ENCODE results near the gene SLC25A12. TPM values are rescaled to one million over a fixed set of nuclear protein-coding genes. Genes with fewer than 3 reads are reported as not detected.
"Not testable (repeated sequence)": the region's sequence is repeated elsewhere in the genome, so short reads cannot be mapped to it uniquely, and the experiment has no call there.

The SLC25A12 gene
- total RNA-seq, 1 donor from 2014 or later = 30.9 TPM

- Mint-ChIP-seq H3K4me1 (no peaks in the 10 kb centered on the region), H3K27ac (no peak overlapping the region), H3K36me3 (ENCODE audit: low read depth) (peaks cover 53% of the 10 kb centered on the region), H3K9me3 (no peaks in the 10 kb centered on the region), H3K4me3 (no peak overlapping the region), H3K27me3 (no peaks in the 10 kb centered on the region)
- DNase-seq = no peak
- intact Hi-C loops (cut with micrococcal nuclease) = no loop called here
Measured at GRCh38 chr2:171787333-171788072, 106.5 kb downstream of the SLC25A12 start.

DNA sequence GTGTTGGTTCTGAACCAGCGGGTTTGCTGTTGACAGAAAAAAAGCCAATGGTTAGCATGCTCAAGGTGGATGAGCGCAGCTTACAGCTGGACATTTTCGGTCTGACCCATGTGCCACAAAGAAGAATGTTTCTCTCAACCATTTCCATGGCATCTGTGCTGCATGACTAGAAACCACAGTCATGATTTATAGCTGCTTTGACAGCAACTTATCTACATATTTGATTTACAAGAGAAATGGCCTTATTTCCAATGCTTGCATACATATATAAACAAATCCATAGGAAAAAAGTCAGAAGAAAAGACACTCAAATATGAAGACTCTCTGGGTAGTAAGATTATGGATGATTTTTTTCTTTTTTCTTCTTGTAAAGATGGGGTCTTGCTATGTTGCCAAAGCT is 108.6 kb downstream of the SLC25A12 start:
- no peak for DNase-seq
- Mint-ChIP-seq H3K9me3 (no peaks in the 10 kb centered on the region), H3K4me1 (no peaks in the 10 kb centered on the region), H3K4me3 (no peak overlapping the region), H3K27me3 (no peaks in the 10 kb centered on the region), H3K27ac (no peak overlapping the region), H3K36me3 (ENCODE audit: low read depth) (peaks cover 51% of the 10 kb centered on the region)
- intact Hi-C loops (cut with micrococcal nuclease) = no loop called here

DNA sequence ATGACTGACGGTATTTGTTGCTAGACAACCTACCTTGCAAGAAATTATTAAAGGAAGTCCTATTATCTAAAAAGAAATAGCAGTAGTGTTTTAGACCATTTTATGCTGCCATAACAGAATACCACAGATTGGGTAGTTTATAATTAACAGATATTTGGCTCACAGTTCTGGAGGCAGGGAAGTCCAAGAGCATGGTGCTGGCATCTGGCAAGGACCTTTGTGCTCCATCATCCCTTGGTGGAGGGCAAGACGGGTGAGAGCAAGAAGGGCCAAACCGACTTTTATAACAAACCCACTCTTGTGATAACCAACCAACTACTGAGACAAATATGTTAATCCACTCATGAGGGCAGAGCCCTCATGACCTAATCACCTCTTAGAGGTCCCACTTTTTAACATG is 115.5 kb downstream of the SLC25A12 start:
- Mint-ChIP-seq H3K27me3 (no peaks in the 10 kb centered on the region), H3K4me1 (no peaks in the 10 kb centered on the region), H3K9me3 (peaks cover 6% of the 10 kb centered on the region), H3K27ac (no peak overlapping the region), H3K4me3 (no peak overlapping the region), H3K36me3 (ENCODE audit: low read depth) (peaks cover 34% of the 10 kb centered on the region)
- intact Hi-C loops (cut with micrococcal nuclease) = no loop called here
- peak; percentile 47 for DNase-seq

DNA sequence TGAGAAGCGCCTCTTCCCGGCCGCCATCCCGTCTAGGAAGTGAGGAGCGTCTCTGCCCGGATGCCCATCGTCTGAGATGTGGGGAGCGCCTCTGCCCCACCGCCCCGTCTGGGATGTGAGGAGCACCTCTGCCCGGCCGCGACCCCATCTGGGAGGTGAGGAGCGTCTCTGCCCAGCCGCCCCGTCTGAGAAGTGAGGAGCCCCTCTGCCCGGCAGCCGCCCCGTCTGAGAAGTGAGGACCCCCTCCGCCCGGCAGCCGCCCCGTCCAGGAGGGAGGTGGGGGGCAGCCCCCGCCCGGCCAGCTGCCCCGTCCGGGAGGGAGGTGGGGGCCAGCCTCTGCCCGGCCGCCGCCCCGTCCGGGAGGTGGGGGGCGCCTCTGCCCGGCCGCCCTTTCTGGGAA is 119.5 kb downstream of the SLC25A12 start:
- H3K4me1 Mint-ChIP-seq; H3K9me3 Mint-ChIP-seq; H3K4me3 Mint-ChIP-seq; intact Hi-C loops (cut with micrococcal nuclease); DNase-seq; H3K27ac Mint-ChIP-seq; H3K27me3 Mint-ChIP-seq: not testable (repeated sequence)
- peaks cover 38% of the 10 kb centered on the region for H3K36me3 Mint-ChIP-seq (ENCODE audit: low read depth)

DNA sequence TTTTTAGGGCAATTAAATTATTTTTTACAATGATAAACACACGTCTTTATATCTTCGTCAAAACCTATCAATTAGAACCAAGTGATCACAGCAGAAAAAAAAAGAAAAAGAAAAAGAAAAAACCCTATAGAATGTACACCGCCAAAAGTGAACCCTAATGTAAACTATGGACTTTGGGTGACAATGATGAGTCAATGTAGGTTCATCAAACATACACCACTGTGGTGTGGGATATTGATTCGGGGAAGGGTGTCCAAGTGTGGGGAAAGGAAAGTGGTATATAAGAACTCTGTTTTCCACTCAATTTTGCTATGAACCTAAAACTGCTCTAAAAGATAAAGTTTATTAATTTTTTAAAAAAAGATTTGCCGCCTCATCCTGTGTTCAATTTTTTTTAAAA is 121.7 kb downstream of the SLC25A12 start:
- DNase-seq = no peak
- intact Hi-C loops (cut with micrococcal nuclease) = no loop called here

GRCh38 chr2:171771463-171771862 is 122.6 kb downstream of the SLC25A12 start:
- Mint-ChIP-seq H3K36me3 (ENCODE audit: low read depth) (peaks cover 37% of the 10 kb centered on the region), H3K9me3 (peaks cover 6% of the 10 kb centered on the region), H3K27ac (no peak overlapping the region), H3K4me1 (no peaks in the 10 kb centered on the region), H3K27me3 (no peaks in the 10 kb centered on the region), H3K4me3 (no peak overlapping the region)
- intact Hi-C loops (cut with micrococcal nuclease) = no loop called here
- DNase-seq = no peak

More for the DNA sequence above, 121.7 kb downstream of the SLC25A12 start:
- peaks cover 6% of the 10 kb centered on the region for H3K9me3 Mint-ChIP-seq
- no peak overlapping the region for H3K27ac Mint-ChIP-seq
- peaks cover 36% of the 10 kb centered on the region for H3K36me3 Mint-ChIP-seq (ENCODE audit: low read depth)
- H3K4me3 Mint-ChIP-seq = no peak overlapping the region
- H3K27me3 Mint-ChIP-seq = no peaks in the 10 kb centered on the region
- H3K4me1 Mint-ChIP-seq = no peaks in the 10 kb centered on the region

- H3K4me1 Mint-ChIP-seq = no peaks in the 10 kb centered on the region
Measured at GRCh38 chr2:171763602-171764001, 130.4 kb downstream of the SLC25A12 start.

DNA sequence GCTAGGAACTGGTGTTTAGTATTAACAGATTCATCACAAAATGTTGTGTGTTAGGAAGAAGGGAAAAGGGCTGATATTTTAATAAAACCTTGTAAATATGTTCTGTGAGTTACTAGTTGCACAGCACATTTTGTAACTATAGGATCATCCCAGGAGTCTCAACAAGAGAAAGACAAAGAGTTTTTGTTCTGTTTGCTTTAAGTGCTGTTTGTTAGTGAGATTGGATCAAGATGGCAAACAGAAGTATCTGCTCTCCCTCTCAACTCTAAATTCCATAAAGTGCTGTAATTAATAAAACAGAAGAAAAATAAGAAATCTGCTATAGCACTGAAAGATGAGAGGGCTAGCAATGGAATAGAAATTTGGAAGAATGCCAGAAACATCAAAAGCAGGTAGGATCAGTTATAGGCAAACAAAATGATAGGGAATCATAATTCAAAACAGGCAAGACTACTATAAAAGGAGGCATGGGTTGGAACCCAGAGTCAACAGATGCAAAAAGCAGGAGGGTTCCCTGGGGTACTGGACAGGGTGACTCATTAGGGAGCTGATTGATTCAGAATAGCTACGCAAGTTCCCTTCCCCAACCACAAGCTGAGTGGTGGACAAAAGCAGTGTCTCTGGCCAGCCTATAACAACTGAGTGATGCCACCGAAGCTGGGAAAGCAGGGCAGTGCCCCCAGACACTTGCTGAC is 131.0 kb downstream of the SLC25A12 start:
- Mint-ChIP-seq H3K4me3 (no peak overlapping the region), H3K27me3 (no peaks in the 10 kb centered on the region), H3K4me1 (no peaks in the 10 kb centered on the region), H3K36me3 (ENCODE audit: low read depth) (peaks cover 42% of the 10 kb centered on the region), H3K27ac (no peak overlapping the region), H3K9me3 (peaks cover 5% of the 10 kb centered on the region)
- DNase-seq = no peak
- intact Hi-C loops (cut with micrococcal nuclease) = no loop called here

More at GRCh38 chr2:171763602-171764001, 130.4 kb downstream of the SLC25A12 start:
- no peaks in the 10 kb centered on the region for H3K27me3 Mint-ChIP-seq
- peaks cover 36% of the 10 kb centered on the region for H3K36me3 Mint-ChIP-seq (ENCODE audit: low read depth)
- H3K4me3 Mint-ChIP-seq = no peak overlapping the region
- peaks cover 5% of the 10 kb centered on the region for H3K9me3 Mint-ChIP-seq
- no peak overlapping the region for H3K27ac Mint-ChIP-seq
- intact Hi-C loops (cut with micrococcal nuclease) = no loop called here
- DNase-seq = peak; percentile 35

DNA sequence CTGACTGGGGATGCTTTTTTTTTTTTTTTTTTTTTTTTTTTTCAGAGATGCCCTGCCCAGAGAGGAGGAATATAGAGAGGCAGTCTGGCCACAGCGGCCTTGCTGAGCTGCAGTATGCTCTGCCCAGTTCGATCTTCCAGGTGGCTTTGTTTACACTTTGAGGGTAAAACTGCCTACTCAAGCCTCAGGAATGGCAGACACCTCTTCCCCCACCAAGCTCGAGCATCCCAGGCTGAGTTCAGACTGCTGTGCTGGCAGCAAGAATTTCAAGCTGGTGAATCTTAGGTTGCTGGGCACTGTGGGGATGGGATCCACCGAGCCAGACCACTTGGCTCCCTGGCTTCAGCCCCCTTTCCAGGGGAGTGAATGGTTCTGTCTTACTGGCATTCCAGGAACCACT is 132.9 kb downstream of the SLC25A12 start:
- H3K4me3 Mint-ChIP-seq; intact Hi-C loops (cut with micrococcal nuclease); H3K27ac Mint-ChIP-seq; H3K4me1 Mint-ChIP-seq; DNase-seq; H3K27me3 Mint-ChIP-seq: not testable (repeated sequence)
- H3K9me3 Mint-ChIP-seq = peaks cover 14% of the 10 kb centered on the region
- peaks cover 52% of the 10 kb centered on the region for H3K36me3 Mint-ChIP-seq (ENCODE audit: low read depth)

GRCh38 chr2:171758762-171759161 is 135.3 kb downstream of the SLC25A12 start:
- H3K4me3 Mint-ChIP-seq; H3K27ac Mint-ChIP-seq; intact Hi-C loops (cut with micrococcal nuclease); DNase-seq; H3K4me1 Mint-ChIP-seq; H3K27me3 Mint-ChIP-seq: not testable (repeated sequence)
- Mint-ChIP-seq H3K9me3 (peaks cover 20% of the 10 kb centered on the region), H3K36me3 (ENCODE audit: low read depth) (peaks cover 61% of the 10 kb centered on the region)

DNA sequence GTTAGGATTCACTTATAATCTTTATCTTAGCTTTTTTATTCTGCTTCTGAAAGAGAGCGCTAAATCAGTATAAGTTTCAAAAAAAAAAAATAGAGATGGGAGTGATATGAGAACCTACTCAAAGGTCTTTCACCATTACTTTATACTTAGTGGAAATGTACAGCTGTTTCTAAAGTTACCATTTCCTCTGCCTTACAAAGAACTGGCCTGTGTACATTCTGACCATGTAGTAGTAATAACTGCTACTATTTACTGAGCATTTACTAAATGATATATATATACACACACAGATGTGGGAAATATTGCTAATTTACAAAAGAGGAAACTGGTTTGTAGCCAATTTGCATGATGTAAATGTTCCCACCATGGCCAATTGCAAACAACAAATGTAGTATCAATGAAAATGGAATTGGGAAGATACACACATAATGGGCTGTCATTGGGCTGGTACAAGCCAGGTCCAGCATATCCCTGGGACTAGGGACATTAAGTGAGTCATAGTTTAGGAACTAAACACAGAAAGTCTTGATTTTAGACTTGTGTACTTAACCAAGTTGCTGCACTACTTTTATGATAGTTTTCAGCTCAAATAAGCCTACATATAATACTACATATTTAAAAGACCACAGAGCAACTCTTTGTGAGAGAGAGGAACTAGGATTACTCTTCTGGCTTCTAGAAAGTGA is 139.6 kb downstream of the SLC25A12 start:
- H3K27ac Mint-ChIP-seq = no peak overlapping the region
- H3K4me1 Mint-ChIP-seq = no peaks in the 10 kb centered on the region
- no peak for DNase-seq
- peaks cover 14% of the 10 kb centered on the region for H3K9me3 Mint-ChIP-seq
- peaks cover 49% of the 10 kb centered on the region for H3K36me3 Mint-ChIP-seq (ENCODE audit: low read depth)
- no peak overlapping the region for H3K4me3 Mint-ChIP-seq
- no peaks in the 10 kb centered on the region for H3K27me3 Mint-ChIP-seq
- intact Hi-C loops (cut with micrococcal nuclease) = no loop called here

DNA sequence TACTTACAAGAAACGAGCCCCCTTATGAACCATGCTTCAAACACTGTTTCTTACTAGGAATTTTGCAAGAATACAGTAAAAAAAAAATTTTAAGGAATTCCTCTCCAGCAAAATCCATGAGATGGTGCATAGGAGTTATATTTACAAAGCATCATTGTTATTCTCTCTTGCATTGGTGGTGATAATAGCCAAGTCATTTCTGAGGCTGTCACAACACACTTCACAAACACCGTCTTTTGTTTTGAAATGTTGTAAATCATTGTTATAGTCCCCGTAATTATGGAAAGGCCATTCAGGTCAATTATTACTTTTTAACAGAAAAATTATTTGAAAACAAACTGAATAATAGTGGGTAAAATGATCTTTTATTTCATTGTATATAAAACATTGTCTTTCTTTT is 146.7 kb downstream of the SLC25A12 start:
- H3K27me3 Mint-ChIP-seq = no peaks in the 10 kb centered on the region
- intact Hi-C loops (cut with micrococcal nuclease) = no loop called here
- DNase-seq = peak; percentile 6
- no peak overlapping the region for H3K27ac Mint-ChIP-seq
- no peak overlapping the region for H3K4me3 Mint-ChIP-seq
- peaks cover 38% of the 10 kb centered on the region for H3K36me3 Mint-ChIP-seq (ENCODE audit: low read depth)
- no peaks in the 10 kb centered on the region for H3K4me1 Mint-ChIP-seq
- H3K9me3 Mint-ChIP-seq = no peaks in the 10 kb centered on the region

DNA sequence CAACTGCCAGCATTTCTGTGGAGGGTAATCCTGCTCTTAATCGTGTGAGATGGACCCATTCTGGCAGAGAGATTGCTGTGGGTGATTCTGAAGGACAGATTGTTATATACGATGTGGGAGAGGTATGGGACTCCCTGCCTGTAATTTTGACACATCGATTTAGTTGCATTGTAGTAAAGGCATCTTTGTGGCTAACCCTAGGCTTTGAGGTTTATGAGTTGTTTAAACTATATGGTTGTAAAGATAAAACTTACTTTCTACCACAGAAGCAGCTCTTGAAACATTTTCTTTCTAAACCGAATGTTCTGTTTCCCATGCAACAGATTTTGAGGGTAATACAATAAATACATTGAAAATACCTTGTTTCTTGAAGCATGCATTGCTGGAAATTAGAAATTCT is 148.2 kb downstream of the SLC25A12 start:
- Mint-ChIP-seq H3K4me3 (no peak overlapping the region), H3K36me3 (ENCODE audit: low read depth) (peaks cover 47% of the 10 kb centered on the region), H3K27me3 (no peaks in the 10 kb centered on the region), H3K9me3 (no peaks in the 10 kb centered on the region), H3K27ac (no peak overlapping the region), H3K4me1 (no peaks in the 10 kb centered on the region)
- DNase-seq = no peak
- intact Hi-C loops (cut with micrococcal nuclease) = no loop called here

- intact Hi-C loops (cut with micrococcal nuclease) = no loop called here
- Mint-ChIP-seq H3K36me3 (ENCODE audit: low read depth) (peaks cover 47% of the 10 kb centered on the region), H3K27me3 (no peaks in the 10 kb centered on the region), H3K9me3 (no peaks in the 10 kb centered on the region), H3K4me1 (no peaks in the 10 kb centered on the region), H3K4me3 (no peak overlapping the region), H3K27ac (no peak overlapping the region)
- no peak for DNase-seq
Measured at GRCh38 chr2:171745141-171745540, 148.9 kb downstream of the SLC25A12 start.

Measured in activated CD4-positive, alpha-beta T cell treated with anti-CD3 and anti-CD28 coated beads, Interleukin-2, amount 10 ng/mL, durations not matched to agents 24 days and 14 days (primary cell).